Suprapubic skin (tissue), 4 donors: Measurements from ENCODE around the gene INSR. TPM values are rescaled to one million over a fixed set of nuclear protein-coding genes. Genes with fewer than 3 reads are reported as not detected.

Experiments used
- DNase-seq, 2 donors: peaks; one replicate each; pipeline ENCODE4 v3.0.0-alpha.2; 2019; ENCODE audit warnings: low spot score in 2 of 2
- H3K27ac ChIP-seq: fragments of 200-600 bp; sonication (generic); one replicate; pipeline ENCODE4 v1.5.1; 2019
- H3K27me3 ChIP-seq: fragments of 200-600 bp; sonication (generic); one replicate; pipeline ENCODE4 v1.5.1; 2019
- H3K36me3 ChIP-seq: fragments of 200-600 bp; sonication (generic); one replicate; pipeline ENCODE4 v1.5.1; 2019
- H3K4me1 ChIP-seq: fragments of 200-600 bp; sonication (generic); one replicate; pipeline ENCODE4 v1.5.1; 2019
- H3K4me3 ChIP-seq: fragments of 200-600 bp; sonication (generic); one replicate; pipeline ENCODE4 v1.5.1; 2019; ENCODE audit warnings: mild to moderate bottlenecking
- H3K9me3 ChIP-seq: fragments of 200-600 bp; sonication (generic); one replicate; pipeline ENCODE4 v1.5.1; 2019
- CTCF ChIP-seq, 2 donors: fragments of 200-600 bp in 1 of 2; fragments of 450-650 bp in 1 of 2; sonication (generic) in 1 of 2; IDR thresholded peaks; one replicate each; pipeline ENCODE4 v1.5.1; 2016 to 2019; ENCODE audit warnings: antibody characterized with exemption in 2 of 2, mild to moderate bottlenecking in 1 of 2, moderate library complexity in 1 of 2
- EP300 ChIP-seq: sonication (generic); formaldehyde crosslinking; IDR thresholded peaks from one replicate; pipeline ENCODE4 v1.6.1; 2017; ENCODE audit warnings: antibody characterized with exemption
- POLR2A ChIP-seq, 2 donors: fragments of 450-650 bp; IDR thresholded peaks; one replicate each; pipeline ENCODE4 v1.6.1; 2017; ENCODE audit warnings: antibody characterized with exemption in 2 of 2, mild to moderate bottlenecking in 2 of 2, moderate library complexity in 2 of 2
- POLR2AphosphoS5 ChIP-seq, 3 donors: sonication (generic); formaldehyde crosslinking; IDR thresholded peaks; one replicate each; pipeline ENCODE4 v1.6.1; 2017; ENCODE audit warnings: antibody characterized with exemption in 3 of 3
- whole genome bisulfite sequencing: methylation state at CpG from one replicate; pipeline ENCODE4 v1.1.5; 2018; 5-methylcytosine and 5-hydroxymethylcytosine counted together
- total RNA-seq, 4 donors: library from RNA; depleted of rRNA; stranded (reverse); fragments of >200 nt; gene quantifications; one replicate each; pipeline ENCODE4 v1.1.0, GENCODE V29; 2016

INSR gene
- total RNA-seq, 4 donors from 2014 or later, result 51.5 to 173 (median 77.8) TPM

GRCh38 chr19:7267792-7268704 lies 26.2 kb downstream of the INSR start:
- Histone ChIP-seq H3K36me3 (peaks cover 9% of the 10 kb centered on the region), H3K4me3 (no peak overlapping the region), H3K27ac (no peak overlapping the region), H3K4me1 (peaks cover 34% of the 10 kb centered on the region), H3K9me3 (no peaks in the 10 kb centered on the region), H3K27me3 (no peaks in the 10 kb centered on the region)
- 75% methylated on average over 22 of the region's 22 CpGs for WGBS
- TF ChIP-seq EP300 (no peak), POLR2A (IDR thresholded peaks at IDR 0.05) (no peak), POLR2AphosphoS5 (IDR thresholded peaks at IDR 0.05) (no peak), CTCF (IDR thresholded peaks at IDR 0.05) (no peak)
- DNase-seq, result no peak

GRCh38 chr19:7266832-7267231 lies 27.4 kb downstream of the INSR start:
- WGBS, result 95% methylated on average over 7 of the region's 7 CpGs

GRCh38 chr19:7265963-7266362 lies 28.3 kb downstream of the INSR start:
- H3K27ac ChIP-seq, result peak overlapping the region; percentile 60
- H3K4me1 ChIP-seq, result peaks cover 42% of the 10 kb centered on the region
- no peak for TF ChIP-seq EP300
- peak in 1 of 3 donors; percentile 18 for TF ChIP-seq POLR2AphosphoS5 (IDR thresholded peaks at IDR 0.05)
- peaks cover 9% of the 10 kb centered on the region for H3K36me3 ChIP-seq
- H3K9me3 ChIP-seq, result no peaks in the 10 kb centered on the region
- WGBS, result 27% methylated on average over 5 of the region's 5 CpGs
- H3K27me3 ChIP-seq, result no peaks in the 10 kb centered on the region
- H3K4me3 ChIP-seq, result no peak overlapping the region
- no peak for DNase-seq

More at GRCh38 chr19:7266832-7267231, 27.4 kb downstream of the INSR start:
- Histone ChIP-seq H3K36me3 (peaks cover 9% of the 10 kb centered on the region), H3K9me3 (no peaks in the 10 kb centered on the region), H3K27ac (peak overlapping the region; percentile 18), H3K4me1 (peaks cover 37% of the 10 kb centered on the region), H3K4me3 (no peak overlapping the region), H3K27me3 (no peaks in the 10 kb centered on the region)
- DNase-seq, result no peak
- TF ChIP-seq EP300 (no peak), CTCF (IDR thresholded peaks at IDR 0.05) (no peak), POLR2AphosphoS5 (IDR thresholded peaks at IDR 0.05) (no peak), POLR2A (IDR thresholded peaks at IDR 0.05) (no peak)

GRCh38 chr19:7264858-7265257 lies 29.4 kb downstream of the INSR start:
- WGBS, result 98% methylated on average over 4 of the region's 4 CpGs
- H3K27me3 ChIP-seq, result no peaks in the 10 kb centered on the region
- no peak for DNase-seq
- no peak for TF ChIP-seq EP300
- TF ChIP-seq CTCF (IDR thresholded peaks at IDR 0.05), result no peak
- no peak for TF ChIP-seq POLR2A (IDR thresholded peaks at IDR 0.05)
- TF ChIP-seq POLR2AphosphoS5 (IDR thresholded peaks at IDR 0.05), result no peak
- H3K4me1 ChIP-seq, result peaks cover 51% of the 10 kb centered on the region
- H3K27ac ChIP-seq, result peak overlapping the region; percentile 60
- H3K36me3 ChIP-seq, result peaks cover 9% of the 10 kb centered on the region
- no peak overlapping the region for H3K4me3 ChIP-seq
- no peaks in the 10 kb centered on the region for H3K9me3 ChIP-seq

GRCh38 chr19:7263521-7263920 lies 30.7 kb downstream of the INSR start:
- 73% methylated on average over 5 of the region's 5 CpGs for WGBS
- Histone ChIP-seq H3K4me1 (peaks cover 50% of the 10 kb centered on the region), H3K27me3 (no peaks in the 10 kb centered on the region), H3K4me3 (no peak overlapping the region), H3K9me3 (no peaks in the 10 kb centered on the region), H3K36me3 (peaks cover 9% of the 10 kb centered on the region), H3K27ac (no peak overlapping the region)
- DNase-seq, result no peak
- TF ChIP-seq POLR2A (IDR thresholded peaks at IDR 0.05) (no peak), EP300 (no peak)

GRCh38 chr19:7263066-7263465 lies 31.1 kb downstream of the INSR start:
- Histone ChIP-seq H3K27me3 (no peaks in the 10 kb centered on the region), H3K27ac (no peak overlapping the region), H3K4me3 (no peak overlapping the region), H3K36me3 (peaks cover 9% of the 10 kb centered on the region), H3K9me3 (no peaks in the 10 kb centered on the region), H3K4me1 (peaks cover 50% of the 10 kb centered on the region)
- no peak for TF ChIP-seq CTCF (IDR thresholded peaks at IDR 0.05)
- TF ChIP-seq POLR2AphosphoS5 (IDR thresholded peaks at IDR 0.05), result no peak
- no peak for TF ChIP-seq POLR2A (IDR thresholded peaks at IDR 0.05)
- no peak for TF ChIP-seq EP300
- DNase-seq, result no peak
- WGBS, result 95% methylated on average over 3 of the region's 3 CpGs
